Measurements from ENCODE around the gene SESTD1. TPM values are rescaled to one million over a fixed set of nuclear protein-coding genes. Genes with fewer than 3 reads are reported as not detected.

SESTD1 gene, protein sequence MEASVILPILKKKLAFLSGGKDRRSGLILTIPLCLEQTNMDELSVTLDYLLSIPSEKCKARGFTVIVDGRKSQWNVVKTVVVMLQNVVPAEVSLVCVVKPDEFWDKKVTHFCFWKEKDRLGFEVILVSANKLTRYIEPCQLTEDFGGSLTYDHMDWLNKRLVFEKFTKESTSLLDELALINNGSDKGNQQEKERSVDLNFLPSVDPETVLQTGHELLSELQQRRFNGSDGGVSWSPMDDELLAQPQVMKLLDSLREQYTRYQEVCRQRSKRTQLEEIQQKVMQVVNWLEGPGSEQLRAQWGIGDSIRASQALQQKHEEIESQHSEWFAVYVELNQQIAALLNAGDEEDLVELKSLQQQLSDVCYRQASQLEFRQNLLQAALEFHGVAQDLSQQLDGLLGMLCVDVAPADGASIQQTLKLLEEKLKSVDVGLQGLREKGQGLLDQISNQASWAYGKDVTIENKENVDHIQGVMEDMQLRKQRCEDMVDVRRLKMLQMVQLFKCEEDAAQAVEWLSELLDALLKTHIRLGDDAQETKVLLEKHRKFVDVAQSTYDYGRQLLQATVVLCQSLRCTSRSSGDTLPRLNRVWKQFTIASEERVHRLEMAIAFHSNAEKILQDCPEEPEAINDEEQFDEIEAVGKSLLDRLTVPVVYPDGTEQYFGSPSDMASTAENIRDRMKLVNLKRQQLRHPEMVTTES
- total RNA-seq, result 100 to 1,000 TPM; 132 to 205 (median 137) TPM

DNA sequence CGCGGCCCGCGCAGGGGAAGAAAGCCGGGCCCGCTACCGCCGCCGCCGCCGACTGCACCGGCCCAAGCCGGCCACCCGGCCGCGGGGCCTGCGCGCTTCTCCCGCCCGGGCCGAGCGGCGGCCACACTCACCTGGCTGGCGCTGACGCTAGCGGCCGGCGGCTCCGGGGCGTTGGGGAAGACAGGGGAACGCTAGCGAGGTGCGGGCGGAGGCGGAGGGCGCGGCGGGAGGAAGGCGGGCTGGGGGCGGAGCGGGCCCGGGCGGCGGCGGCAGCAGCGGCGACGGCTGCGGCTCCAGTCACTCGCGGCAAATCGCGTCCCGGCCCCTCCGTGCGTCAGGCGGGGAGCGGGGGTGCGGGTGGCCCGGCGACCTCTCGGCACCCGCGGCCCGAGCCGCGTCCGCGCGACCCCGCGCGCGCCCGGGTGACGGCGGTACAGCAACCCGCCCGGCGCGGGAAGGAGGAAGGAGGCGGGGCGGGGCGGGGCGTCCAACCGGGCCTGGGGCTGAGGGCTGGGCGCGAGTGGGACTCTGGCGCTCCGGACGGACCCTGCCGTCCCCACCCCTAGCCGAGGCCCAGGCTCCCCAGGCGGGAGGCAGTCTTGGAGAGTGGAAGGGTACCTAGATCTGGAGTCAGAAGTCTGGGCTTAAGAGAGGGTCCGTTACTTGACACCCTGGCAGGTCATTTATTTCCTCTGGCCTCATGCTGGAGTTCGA is at the start of gene SESTD1:
Gene SESTD1 (minus strand): TSS at position 465 of the 714 bp plus-strand sequence. CDS start 72,991 bp downstream, outside the sequence.
- TF ChIP-seq, protein P1, sequence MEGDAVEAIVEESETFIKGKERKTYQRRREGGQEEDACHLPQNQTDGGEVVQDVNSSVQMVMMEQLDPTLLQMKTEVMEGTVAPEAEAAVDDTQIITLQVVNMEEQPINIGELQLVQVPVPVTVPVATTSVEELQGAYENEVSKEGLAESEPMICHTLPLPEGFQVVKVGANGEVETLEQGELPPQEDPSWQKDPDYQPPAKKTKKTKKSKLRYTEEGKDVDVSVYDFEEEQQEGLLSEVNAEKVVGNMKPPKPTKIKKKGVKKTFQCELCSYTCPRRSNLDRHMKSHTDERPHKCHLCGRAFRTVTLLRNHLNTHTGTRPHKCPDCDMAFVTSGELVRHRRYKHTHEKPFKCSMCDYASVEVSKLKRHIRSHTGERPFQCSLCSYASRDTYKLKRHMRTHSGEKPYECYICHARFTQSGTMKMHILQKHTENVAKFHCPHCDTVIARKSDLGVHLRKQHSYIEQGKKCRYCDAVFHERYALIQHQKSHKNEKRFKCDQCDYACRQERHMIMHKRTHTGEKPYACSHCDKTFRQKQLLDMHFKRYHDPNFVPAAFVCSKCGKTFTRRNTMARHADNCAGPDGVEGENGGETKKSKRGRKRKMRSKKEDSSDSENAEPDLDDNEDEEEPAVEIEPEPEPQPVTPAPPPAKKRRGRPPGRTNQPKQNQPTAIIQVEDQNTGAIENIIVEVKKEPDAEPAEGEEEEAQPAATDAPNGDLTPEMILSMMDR (IDR thresholded peaks at IDR 0.05; ENCODE audit: low read depth), result no peak

DNA sequence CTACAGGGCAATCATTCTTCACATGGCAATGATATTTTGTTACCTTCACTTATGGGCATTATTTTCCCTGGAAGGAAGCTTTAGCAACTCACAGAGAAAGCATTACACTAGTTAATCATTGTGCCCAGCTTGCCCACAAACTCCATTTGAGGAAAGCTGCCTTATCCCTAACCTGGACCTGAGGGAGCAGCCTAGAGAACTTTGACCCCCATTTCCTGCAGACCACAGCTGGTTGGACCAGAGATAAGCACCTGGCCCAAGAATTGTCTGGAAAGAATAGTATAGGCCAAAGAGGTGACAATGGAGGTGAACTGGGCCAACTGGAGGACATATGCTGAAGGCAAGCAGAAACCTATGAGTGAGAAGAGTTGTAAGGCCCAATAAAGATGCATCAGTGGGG is 48.4 kb upstream of the SESTD1 start:
- TF ChIP-seq, protein P1 (IDR thresholded peaks at IDR 0.05; ENCODE audit: low read depth), result no peak

DNA sequence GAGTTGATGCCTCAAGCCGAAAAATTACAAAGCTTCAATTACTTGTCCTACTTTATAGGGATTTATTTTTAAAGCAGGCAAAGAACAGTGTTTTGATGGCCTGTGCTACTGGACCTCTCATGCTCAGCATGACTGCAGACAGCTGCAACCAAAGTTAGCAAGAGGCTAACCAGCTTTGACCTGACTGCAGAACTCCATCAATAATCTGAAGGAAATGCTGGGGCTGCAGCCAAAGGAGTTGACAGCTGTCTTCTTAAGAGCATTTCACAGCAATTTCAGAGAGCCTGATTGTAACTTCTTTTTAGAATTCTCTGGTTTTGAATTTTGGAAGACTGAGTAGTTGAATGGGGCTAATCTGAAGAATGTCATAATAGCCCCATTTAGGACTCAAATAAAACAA is 46.5 kb upstream of the SESTD1 start:
- TF ChIP-seq, protein P1 (IDR thresholded peaks at IDR 0.05; ENCODE audit: low read depth), result no peak

DNA sequence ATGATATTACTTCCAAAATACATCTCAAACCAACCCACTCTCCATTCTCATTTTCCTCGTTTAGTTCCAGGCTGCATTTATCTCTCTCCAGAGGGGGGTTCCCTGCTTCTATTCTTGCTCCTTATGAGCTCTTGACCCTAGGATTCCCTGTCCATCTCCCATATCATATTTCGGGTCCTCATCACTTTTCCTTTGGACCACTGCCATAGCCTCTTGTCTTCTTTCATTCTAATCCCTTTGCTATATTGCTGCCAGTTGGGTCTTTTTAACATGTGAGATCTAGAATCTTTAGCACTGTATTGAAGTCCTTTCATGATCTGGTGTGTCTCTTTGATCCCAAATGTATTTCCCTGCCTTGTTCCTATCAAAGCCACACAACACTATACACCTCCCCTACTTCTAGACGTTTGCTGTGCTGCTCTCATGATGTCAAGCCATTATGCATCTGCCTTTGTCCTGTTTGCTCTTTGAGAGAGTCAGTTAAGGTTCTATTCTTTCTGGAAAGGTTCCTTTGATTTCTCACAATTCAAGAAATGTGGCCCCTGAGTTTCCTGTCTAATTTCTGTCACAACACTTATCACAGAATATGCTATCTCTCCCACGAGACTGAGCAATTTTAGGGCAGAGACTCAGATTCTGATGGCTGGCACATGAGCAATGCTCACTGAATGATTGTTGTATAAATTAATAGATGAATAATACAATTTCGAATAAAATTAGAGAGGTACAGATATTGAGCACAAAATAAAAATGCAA is 43.2 kb upstream of the SESTD1 start:
- TF ChIP-seq, protein P1 (IDR thresholded peaks at IDR 0.05; ENCODE audit: low read depth), result no peak

DNA sequence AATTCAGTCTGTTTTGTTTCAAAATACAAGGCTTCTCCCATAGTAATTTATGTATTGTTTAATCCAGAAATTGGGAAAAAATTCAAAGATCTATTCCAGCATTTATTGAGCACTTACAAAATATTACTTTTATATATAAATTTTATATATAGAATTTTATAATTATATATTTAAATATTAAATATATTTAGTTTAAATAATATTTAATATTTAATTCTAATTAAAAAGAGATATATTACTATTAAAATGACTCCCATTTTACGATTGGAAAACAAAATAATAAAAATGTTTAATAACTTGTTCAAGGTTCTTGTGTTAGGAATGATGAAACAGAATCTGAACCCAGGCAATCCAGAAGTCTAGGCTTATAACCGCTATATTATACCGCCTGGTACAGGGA is 40.5 kb upstream of the SESTD1 start:
- TF ChIP-seq, protein P1 (IDR thresholded peaks at IDR 0.05; ENCODE audit: low read depth), result no peak

DNA sequence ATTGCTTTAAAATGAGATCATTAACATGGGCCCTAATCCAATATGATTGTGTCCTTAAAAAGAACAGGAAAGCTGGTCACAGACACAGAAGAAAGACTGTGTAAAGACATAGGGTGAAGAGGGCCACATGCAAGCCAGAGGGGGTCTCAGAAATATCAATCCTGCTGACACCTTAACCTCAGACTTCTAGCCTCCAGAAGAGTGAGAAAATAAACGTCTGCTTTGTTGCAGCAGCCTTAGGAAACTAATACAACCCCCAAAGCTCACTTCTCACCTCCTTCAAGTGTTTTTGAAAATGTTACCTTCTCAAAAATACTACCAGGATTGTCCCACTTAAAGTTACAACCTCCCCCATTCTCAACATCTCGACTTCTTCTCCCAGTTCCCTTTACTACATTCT is 39.8 kb upstream of the SESTD1 start:
- TF ChIP-seq, protein P1 (IDR thresholded peaks at IDR 0.05; ENCODE audit: low read depth), result no peak
